A549 treated with ZK216348 at 1 μM for 4 hours (cell line): Measurements from ENCODE around the gene GPR137B. TPM values are rescaled to one million over a fixed set of nuclear protein-coding genes. Genes with fewer than 3 reads are reported as not detected.

Source experiments
- total RNA-seq: library from RNA; stranded (reverse); fragments of 200-300 nt; extraction: Qiagen RNA extraction; gene quantifications from 5 replicates; pipeline ENCODE4 v1.2.3, GENCODE V29; 2022; ENCODE audit warnings: low read depth

Gene GPR137B, protein sequence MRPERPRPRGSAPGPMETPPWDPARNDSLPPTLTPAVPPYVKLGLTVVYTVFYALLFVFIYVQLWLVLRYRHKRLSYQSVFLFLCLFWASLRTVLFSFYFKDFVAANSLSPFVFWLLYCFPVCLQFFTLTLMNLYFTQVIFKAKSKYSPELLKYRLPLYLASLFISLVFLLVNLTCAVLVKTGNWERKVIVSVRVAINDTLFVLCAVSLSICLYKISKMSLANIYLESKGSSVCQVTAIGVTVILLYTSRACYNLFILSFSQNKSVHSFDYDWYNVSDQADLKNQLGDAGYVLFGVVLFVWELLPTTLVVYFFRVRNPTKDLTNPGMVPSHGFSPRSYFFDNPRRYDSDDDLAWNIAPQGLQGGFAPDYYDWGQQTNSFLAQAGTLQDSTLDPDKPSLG
- total RNA-seq: 12.7 to 20.8 TPM (median 19.3 TPM) in 5 replicates

DNA sequence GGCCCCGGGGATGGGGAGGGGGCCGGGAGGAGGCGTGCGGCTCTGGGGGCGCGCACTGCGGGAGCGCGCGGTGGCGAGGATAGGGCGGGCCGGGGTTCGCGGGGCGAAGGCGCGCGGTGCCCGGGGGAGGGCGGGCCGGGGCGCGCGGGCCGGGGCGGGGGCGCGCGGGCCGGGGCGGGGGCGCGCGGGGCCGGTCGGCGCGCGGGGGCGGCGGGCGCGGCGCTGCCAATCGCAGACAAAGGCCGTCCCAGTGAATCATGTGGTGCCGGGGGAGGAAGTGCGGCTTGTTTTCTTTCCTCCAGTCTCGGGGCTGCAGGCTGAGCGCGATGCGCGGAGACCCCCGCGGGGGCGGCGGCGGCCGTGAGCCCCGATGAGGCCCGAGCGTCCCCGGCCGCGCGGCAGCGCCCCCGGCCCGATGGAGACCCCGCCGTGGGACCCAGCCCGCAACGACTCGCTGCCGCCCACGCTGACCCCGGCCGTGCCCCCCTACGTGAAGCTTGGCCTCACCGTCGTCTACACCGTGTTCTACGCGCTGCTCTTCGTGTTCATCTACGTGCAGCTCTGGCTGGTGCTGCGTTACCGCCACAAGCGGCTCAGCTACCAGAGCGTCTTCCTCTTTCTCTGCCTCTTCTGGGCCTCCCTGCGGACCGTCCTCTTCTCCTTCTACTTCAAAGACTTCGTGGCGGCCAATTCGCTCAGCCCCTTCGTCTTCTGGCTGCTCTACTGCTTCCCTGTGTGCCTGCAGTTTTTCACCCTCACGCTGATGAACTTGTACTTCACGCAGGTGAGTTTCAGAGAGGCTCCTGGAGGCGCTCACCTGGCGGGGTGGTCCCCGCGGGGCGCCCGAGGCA, at the start of gene GPR137B:
GPR137B (plus strand) TSS at position 287 of the 851 bp plus-strand sequence; CDS start at position 371, 84 bp downstream.

Other genes starting within 250 kb of the GPR137B start
- gene NID1, start 77.4 kb upstream of the GPR137B start, total RNA-seq: 5.2 to 10.1 TPM (median 7.1 TPM) in 5 replicates
- 1.6 to 4.8 TPM (median 2.8 TPM) in 5 replicates for gene ERO1B, start 139.4 kb downstream of the GPR137B start, total RNA-seq